WTC11 (cell line): Measurements from ENCODE around the gene ZAR1. TPM values are rescaled to one million over a fixed set of nuclear protein-coding genes. Genes with fewer than 3 reads are reported as not detected.

Source experiments
- ATAC-seq: fragments of 200-7000 bp; cut with Tn5 transposase; 2 replicates; pipeline ENCODE4 v1.10.0; 2021; ENCODE audit warnings: mild to moderate bottlenecking, moderate library complexity
- CTCF ChIA-PET: fragments of 300-600 bp; sonication (Branson Sonifier 250); formaldehyde crosslinking; loops from one replicate; lab custom pipeline; 2021; ENCODE audit warnings: antibody characterized with exemption; lab: Charles Lee
- POLR2A ChIA-PET: fragments of 350-600 bp; sonication (Branson Sonifier 250); formaldehyde crosslinking; loops from one replicate; lab custom pipeline; 2021; ENCODE audit warnings: antibody characterized with exemption; lab: Charles Lee
- DNase-seq: peaks from one replicate; pipeline ENCODE4 v3.0.0; 2021; ENCODE audit warnings: low spot score
- H3K27ac Mint-ChIP-seq: 2 replicates; pipeline ENCODE4 v1.8.0; 2021; ENCODE audit warnings: mixed read lengths
- H3K27me3 Mint-ChIP-seq: 2 replicates; pipeline ENCODE4 v1.8.0; 2021; ENCODE audit warnings: low read depth, mild to moderate bottlenecking, moderate library complexity, mixed read lengths
- H3K36me3 Mint-ChIP-seq: 2 replicates; pipeline ENCODE4 v1.8.0; 2021; ENCODE audit warnings: mixed read lengths
- H3K4me1 Mint-ChIP-seq: 2 replicates; pipeline ENCODE4 v1.8.0; 2022; ENCODE audit warnings: mixed read lengths
- H3K4me3 Mint-ChIP-seq: 2 replicates; pipeline ENCODE4 v1.8.0; 2021; ENCODE audit warnings: mild to moderate bottlenecking, moderate library complexity, mixed read lengths
- H3K9me3 Mint-ChIP-seq: 2 replicates; pipeline ENCODE4 v1.8.0; 2021; ENCODE audit warnings: mixed read lengths
- ATF2 ChIP-seq: sonication (generic); formaldehyde crosslinking; IDR thresholded peaks from 2 replicates; pipeline ENCODE4 v1.8.1; 2022; ENCODE audit warnings: low read depth, missing genetic modification reagents, borderline replicate concordance
- CTCF ChIP-seq: fragments of 200-600 bp; IDR thresholded peaks from 2 replicates; pipeline ENCODE4 v1.8.0; 2022; ENCODE audit warnings: antibody characterized with exemption
- E2F4 ChIP-seq: sonication (generic); formaldehyde crosslinking; IDR thresholded peaks from 2 replicates; pipeline ENCODE4 v1.8.1; 2022; ENCODE audit warnings: low read depth, mild to moderate bottlenecking, moderate library complexity, missing genetic modification reagents, borderline replicate concordance
- HMGA2 ChIP-seq: fragments of 250-450 bp; sonication (Bioruptor Pico); IDR thresholded peaks from 2 replicates; pipeline ENCODE4 v1.4.0; 2021; ENCODE audit warnings: mild to moderate bottlenecking, moderate library complexity
- JUN ChIP-seq: sonication (generic); formaldehyde crosslinking; IDR thresholded peaks from 2 replicates; pipeline ENCODE4 v1.8.0; 2023; ENCODE audit warnings: mild to moderate bottlenecking, missing genetic modification reagents
- KAT7 ChIP-seq: sonication (generic); formaldehyde crosslinking; IDR thresholded peaks from 2 replicates; pipeline ENCODE4 v1.8.1; 2023; ENCODE audit warnings: missing genetic modification reagents, mild to moderate bottlenecking, borderline replicate concordance
- MYBL2 ChIP-seq: sonication (generic); formaldehyde crosslinking; IDR thresholded peaks from 2 replicates; pipeline ENCODE4 v1.8.1; 2023; ENCODE audit warnings: mild to moderate bottlenecking, moderate library complexity, missing genetic modification reagents
- PRDM15 ChIP-seq: sonication (generic); formaldehyde crosslinking; IDR thresholded peaks from 2 replicates; pipeline ENCODE4 v1.8.0; 2022; ENCODE audit warnings: missing genetic modification reagents
- RELA ChIP-seq: sonication (generic); formaldehyde crosslinking; IDR thresholded peaks from 2 replicates; pipeline ENCODE4 v1.8.1; 2022; ENCODE audit warnings: missing genetic modification reagents, mild to moderate bottlenecking, borderline replicate concordance
- SMAD3 ChIP-seq: sonication (generic); formaldehyde crosslinking; IDR thresholded peaks from 2 replicates; pipeline ENCODE4 v1.8.0; 2022; ENCODE audit warnings: missing genetic modification reagents, mild to moderate bottlenecking, borderline replicate concordance
- ZBTB21 ChIP-seq: sonication (generic); formaldehyde crosslinking; IDR thresholded peaks from 2 replicates; pipeline ENCODE4 v1.8.1; 2023; ENCODE audit warnings: mild to moderate bottlenecking, missing genetic modification reagents, borderline replicate concordance
- ZBTB43 ChIP-seq: sonication (generic); formaldehyde crosslinking; IDR thresholded peaks from 2 replicates; pipeline ENCODE4 v1.8.1; 2023; ENCODE audit warnings: mild to moderate bottlenecking, missing genetic modification reagents
- ZNF219 ChIP-seq: sonication (generic); formaldehyde crosslinking; IDR thresholded peaks from 2 replicates; pipeline ENCODE4 v1.8.0; 2023; ENCODE audit warnings: missing genetic modification reagents, mild to moderate bottlenecking, borderline replicate concordance
- ZNF263 ChIP-seq: sonication (generic); formaldehyde crosslinking; IDR thresholded peaks from 2 replicates; pipeline ENCODE4 v1.8.1; 2022; ENCODE audit warnings: low read depth, mild to moderate bottlenecking, moderate library complexity, missing genetic modification reagents
- ZNF317 ChIP-seq: sonication (generic); formaldehyde crosslinking; IDR thresholded peaks from 2 replicates; pipeline ENCODE4 v1.8.1; 2023; ENCODE audit warnings: low read depth, mild to moderate bottlenecking, moderate library complexity, missing genetic modification reagents, borderline replicate concordance
- ZNF396 ChIP-seq: fragments of 250-450 bp; sonication (Bioruptor Pico); IDR thresholded peaks from 2 replicates; pipeline ENCODE4 v1.8.0; 2021; ENCODE audit warnings: mild to moderate bottlenecking, moderate library complexity, borderline replicate concordance
- total RNA-seq: library from RNA; stranded (reverse); gene quantifications from 3 replicates; pipeline ENCODE4 v1.2.3, GENCODE V29; 2021
- TF ChIP-seq, protein P1 (sequence below): sonication (generic); formaldehyde crosslinking; IDR thresholded peaks from 2 replicates; pipeline ENCODE4 v1.8.0; 2022; ENCODE audit warnings: mild to moderate bottlenecking, missing genetic modification reagents
- TF ChIP-seq, protein P2 (sequence below): sonication (generic); formaldehyde crosslinking; IDR thresholded peaks from 2 replicates; pipeline ENCODE4 v1.8.1; 2022; ENCODE audit warnings: mild to moderate bottlenecking, moderate library complexity, missing genetic modification reagents

Gene ZAR1
- total RNA-seq, 1 experiment from 2014 or later = 1.4 TPM

DNA sequence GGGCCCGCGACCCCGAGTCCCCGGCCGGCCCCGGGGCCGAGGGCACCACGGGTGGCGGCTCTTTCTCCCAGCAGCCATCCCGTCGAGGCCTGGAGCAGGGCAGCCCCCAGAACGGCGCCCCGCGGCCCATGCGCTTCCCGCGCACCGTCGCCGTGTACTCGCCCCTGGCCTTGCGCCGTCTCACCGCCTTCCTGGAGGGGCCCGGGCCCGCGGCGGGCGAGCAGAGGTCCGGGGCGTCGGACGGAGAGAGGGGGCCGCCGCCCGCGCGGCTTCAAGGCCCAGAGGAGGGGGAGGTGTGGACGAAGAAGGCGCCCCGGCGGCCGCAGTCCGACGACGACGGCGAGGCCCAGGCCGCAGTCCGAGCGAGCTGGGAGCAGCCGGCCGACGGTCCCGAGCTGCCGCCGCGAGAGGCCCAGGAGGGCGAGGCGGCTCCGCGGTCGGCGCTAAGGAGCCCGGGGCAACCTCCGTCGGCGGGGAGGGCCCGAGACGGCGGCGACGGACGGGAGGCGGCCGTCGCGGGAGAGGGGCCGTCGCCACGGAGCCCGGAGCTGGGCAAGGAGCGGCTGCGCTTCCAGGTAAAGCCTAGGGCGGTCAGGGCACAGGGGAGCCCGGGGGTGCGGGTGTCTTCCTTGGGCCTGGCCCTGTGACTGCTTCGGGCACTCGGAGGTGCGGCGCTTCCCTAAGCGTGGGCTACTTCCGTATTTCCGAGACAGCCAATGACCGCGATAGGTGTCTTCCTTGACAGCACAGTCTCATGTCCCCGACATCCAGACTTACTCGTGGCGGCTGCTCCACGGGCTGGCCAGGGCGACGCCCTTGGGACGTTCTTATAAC is 845 bp downstream of the ZAR1 start (continued):
- TF ChIP-seq PRDM15 = peak; percentile 66
- TF ChIP-seq ZBTB43 = no peak; the same call in 1 of the 2 replicates
- TF ChIP-seq SMAD3 (CRISPR knock-in tag) = no peak
- peak; percentile 37; the same call in 1 of the 2 replicates for TF ChIP-seq MYBL2 (CRISPR knock-in tag)
- TF ChIP-seq, protein P1, sequence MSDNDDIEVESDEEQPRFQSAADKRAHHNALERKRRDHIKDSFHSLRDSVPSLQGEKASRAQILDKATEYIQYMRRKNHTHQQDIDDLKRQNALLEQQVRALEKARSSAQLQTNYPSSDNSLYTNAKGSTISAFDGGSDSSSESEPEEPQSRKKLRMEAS (CRISPR knock-in tag) = peak; percentile 23; the same call in 1 of the 2 replicates
- no peak for TF ChIP-seq ATF2
- peak; percentile 43; the same call in 1 of the 2 replicates for TF ChIP-seq ZNF317 (CRISPR knock-in tag)
- no peak; the same call in 1 of the 2 replicates for TF ChIP-seq ZNF219 (CRISPR knock-in tag)
- TF ChIP-seq ZNF396 (CRISPR knock-in tag) = no peak
- TF ChIP-seq, protein P2, sequence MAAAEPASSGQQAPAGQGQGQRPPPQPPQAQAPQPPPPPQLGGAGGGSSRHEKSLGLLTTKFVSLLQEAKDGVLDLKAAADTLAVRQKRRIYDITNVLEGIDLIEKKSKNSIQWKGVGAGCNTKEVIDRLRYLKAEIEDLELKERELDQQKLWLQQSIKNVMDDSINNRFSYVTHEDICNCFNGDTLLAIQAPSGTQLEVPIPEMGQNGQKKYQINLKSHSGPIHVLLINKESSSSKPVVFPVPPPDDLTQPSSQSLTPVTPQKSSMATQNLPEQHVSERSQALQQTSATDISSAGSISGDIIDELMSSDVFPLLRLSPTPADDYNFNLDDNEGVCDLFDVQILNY (CRISPR knock-in tag) = 0 out of 2 replicates have a peak, but pooled peaks have one; percentile 20
- TF ChIP-seq RELA (CRISPR knock-in tag) = no peak
- peak; percentile 78 for TF ChIP-seq E2F4 (CRISPR knock-in tag)
- TF ChIP-seq JUN (CRISPR knock-in tag) = 0 out of 2 replicates have a peak, but pooled peaks have one; percentile 14
- TF ChIP-seq HMGA2 (CRISPR knock-in tag) = no peak

DNA sequence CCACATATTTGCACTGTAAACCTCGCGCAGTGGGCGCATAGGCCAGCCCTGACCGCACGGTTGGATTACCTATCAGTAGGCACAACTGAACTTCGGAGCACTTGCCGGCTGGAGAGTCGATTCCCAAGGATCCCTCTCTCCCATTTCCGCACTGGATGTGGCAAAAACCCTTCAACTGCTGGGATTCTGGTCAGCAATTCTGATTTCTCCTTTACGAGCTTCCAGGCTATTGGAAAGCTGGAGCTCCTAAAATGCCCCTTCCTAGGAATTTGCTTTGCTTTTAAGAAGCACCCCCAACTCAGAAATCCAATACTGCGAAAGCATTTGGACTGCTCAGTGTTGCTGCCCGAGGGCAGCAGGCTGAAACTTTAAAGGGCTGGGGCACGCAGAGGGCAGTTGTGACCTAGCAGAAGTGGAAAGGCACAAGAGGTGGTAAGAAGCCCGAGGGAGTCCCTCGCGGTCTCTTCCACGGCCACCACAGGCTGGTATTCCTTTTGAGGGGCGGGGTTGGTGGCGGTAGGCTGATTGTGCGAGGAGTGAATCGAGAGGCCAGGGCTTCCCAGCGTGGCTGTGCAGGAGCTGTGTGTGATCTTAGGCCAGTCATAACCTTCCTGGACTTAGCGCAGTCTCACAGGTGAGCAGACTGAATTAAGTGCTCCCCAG is 1.6 kb downstream of the ZAR1 start:
- ChIA-PET CTCF (interaction anchor here (0.5 to 2.2 kb wide), 2 partner anchors 364 to 485 kb away, joined by 3 to 10 read pairs; no protein-coding TSS in a partner anchor), POLR2A (interaction anchor here (0.5 to 0.7 kb wide), 3 partner anchors 13 to 310 kb away, joined by 3 read pairs; no protein-coding TSS in a partner anchor)
- Mint-ChIP-seq H3K36me3 (no peaks in the 10 kb centered on the region), H3K27me3 (peaks cover 47% of the 10 kb centered on the region), H3K4me3 (peak overlapping the region; percentile 58), H3K9me3 (no peaks in the 10 kb centered on the region), H3K27ac (no peak overlapping the region), H3K4me1 (peaks cover 13% of the 10 kb centered on the region)
- DNase-seq = peak; percentile 16
- TF ChIP-seq CTCF = no peak
- no peak for TF ChIP-seq ZNF263 (CRISPR knock-in tag)
- TF ChIP-seq KAT7 (CRISPR knock-in tag) = no peak
- no peak for TF ChIP-seq ZBTB21 (CRISPR knock-in tag)
- ATAC-seq = no peak
